ENCODE data around the gene OR2T35. TPM values are rescaled to one million over a fixed set of nuclear protein-coding genes. Genes with fewer than 3 reads are reported as not detected.

Gene OR2T35
- total RNA-seq, 1 donor from 2014 or later, result 1.6 TPM

- POLR2A ChIA-PET, result no interaction called here
- intact Hi-C loops (cut with micrococcal nuclease), result loop anchor here (10.0 kb wide), 1 partner anchor 679 kb away; no protein-coding TSS in a partner anchor
- no peak overlapping the region for H3K27ac Mint-ChIP-seq
Measured at GRCh38 chr1:248613742-248614141, 31.3 kb downstream of the OR2T35 start.

GRCh38 chr1:248611883-248612414 lies 33.1 kb downstream of the OR2T35 start:
- H3K27me3 Mint-ChIP-seq, result no peaks in the 10 kb centered on the region
- ATAC-seq (ENCODE audit: low read depth), result no peak
- intact Hi-C loops (cut with micrococcal nuclease), result loop anchor here (10.0 kb wide), 1 partner anchor 677 kb away; no protein-coding TSS in a partner anchor
- H3K4me1 Mint-ChIP-seq, result no peaks in the 10 kb centered on the region
- no peak for DNase-seq
- H3K27ac Mint-ChIP-seq, result no peak overlapping the region
- H3K36me3 Mint-ChIP-seq (ENCODE audit: low read depth), result no peaks in the 10 kb centered on the region
- TF ChIP-seq CTCF (IDR thresholded peaks at IDR 0.05), result no peak
- H3K4me3 Mint-ChIP-seq, result no peak overlapping the region
- CTCF ChIA-PET, result interaction anchor here (1.2 to 2.7 kb wide), 3 partner anchors 11 to 208 kb away, joined by 3 to 7 read pairs (median 4); no protein-coding TSS in a partner anchor
- no peaks in the 10 kb centered on the region for H3K9me3 Mint-ChIP-seq
- POLR2A ChIA-PET, result no interaction called here

More at GRCh38 chr1:248613742-248614141, 31.3 kb downstream of the OR2T35 start:
- no peak for ATAC-seq (ENCODE audit: low read depth)
- H3K9me3 Mint-ChIP-seq, result no peaks in the 10 kb centered on the region
- H3K4me3 Mint-ChIP-seq, result no peak overlapping the region
- DNase-seq, result no peak
- no peaks in the 10 kb centered on the region for H3K36me3 Mint-ChIP-seq (ENCODE audit: low read depth)
- H3K27me3 Mint-ChIP-seq, result no peaks in the 10 kb centered on the region
- TF ChIP-seq CTCF (IDR thresholded peaks at IDR 0.05), result no peak
- H3K4me1 Mint-ChIP-seq, result peaks cover 1% of the 10 kb centered on the region
- CTCF ChIA-PET, result interaction anchor here (1.5 to 2.7 kb wide), 2 partner anchors 191 to 209 kb away, joined by 5 to 7 read pairs; no protein-coding TSS in a partner anchor

GRCh38 chr1:248610301-248610700 lies 34.8 kb downstream of the OR2T35 start:
- no peaks in the 10 kb centered on the region for H3K9me3 Mint-ChIP-seq
- H3K27me3 Mint-ChIP-seq, result no peaks in the 10 kb centered on the region
- no peak overlapping the region for H3K4me3 Mint-ChIP-seq
- DNase-seq (no peak), ATAC-seq (ENCODE audit: low read depth) (no peak)
- ChIA-PET CTCF (interaction anchor here (1.2 kb wide), 2 partner anchors 195 to 197 kb away, joined by 3 read pairs; no protein-coding TSS in a partner anchor), POLR2A (no interaction called here)
- H3K27ac Mint-ChIP-seq, result no peak overlapping the region
- intact Hi-C loops (cut with micrococcal nuclease), result loop anchor here (10.0 kb wide), 1 partner anchor 676 kb away; no protein-coding TSS in a partner anchor
- no peaks in the 10 kb centered on the region for H3K36me3 Mint-ChIP-seq (ENCODE audit: low read depth)
- TF ChIP-seq CTCF (IDR thresholded peaks at IDR 0.05), result no peak
- H3K4me1 Mint-ChIP-seq, result no peaks in the 10 kb centered on the region

GRCh38 chr1:248599396-248599795 lies 45.7 kb downstream of the OR2T35 start:
- intact Hi-C loops (cut with micrococcal nuclease), result no loop called here
- ATAC-seq (ENCODE audit: low read depth) (no peak), DNase-seq (no peak)
- H3K27me3 Mint-ChIP-seq, result no peaks in the 10 kb centered on the region
- H3K27ac Mint-ChIP-seq, result no peak overlapping the region
- CTCF ChIA-PET, result no interaction called here
- H3K4me1 Mint-ChIP-seq, result peaks cover 2% of the 10 kb centered on the region
- POLR2A ChIA-PET, result no interaction called here
- H3K9me3 Mint-ChIP-seq, result no peaks in the 10 kb centered on the region
- no peak for TF ChIP-seq CTCF (IDR thresholded peaks at IDR 0.05)
- no peaks in the 10 kb centered on the region for H3K36me3 Mint-ChIP-seq (ENCODE audit: low read depth)
- no peak overlapping the region for H3K4me3 Mint-ChIP-seq

- no peaks in the 10 kb centered on the region for H3K9me3 Mint-ChIP-seq
- intact Hi-C loops (cut with micrococcal nuclease), result no loop called here
- ATAC-seq (ENCODE audit: low read depth) (no peak), DNase-seq (no peak)
- peaks cover 2% of the 10 kb centered on the region for H3K4me1 Mint-ChIP-seq
- no peaks in the 10 kb centered on the region for H3K36me3 Mint-ChIP-seq (ENCODE audit: low read depth)
- CTCF ChIA-PET, result no interaction called here
- POLR2A ChIA-PET, result no interaction called here
- no peak within 1 kb of the TSS for H3K27ac Mint-ChIP-seq
- H3K27me3 Mint-ChIP-seq, result no peaks in the 10 kb centered on the region
- TF ChIP-seq CTCF (IDR thresholded peaks at IDR 0.05), result no peak
- H3K4me3 Mint-ChIP-seq, result no peak within 1 kb of the TSS
Measured at GRCh38 chr1:248597589-248597988, 47.5 kb downstream of the OR2T35 start, which contains the start of gene OR2T10. TSS of gene OR2T10 (minus strand) at chr1:248597700. CDS start at chr1:248593768, 3,932 bp downstream.
